NB4 (cell line): ENCODE results near the gene ZBTB22.

Experiments
- DNase-seq: peaks from one replicate; pipeline ENCODE4 v3.0.0; 2010; ENCODE audit warnings: low read depth
- H3K4me3 ChIP-seq: one replicate; pipeline ENCODE4 v1.5.1; 2011; ENCODE audit warnings: mild to moderate bottlenecking, low read depth, low read length, moderate library complexity
- CTCF ChIP-seq: IDR thresholded peaks from one replicate; pipeline ENCODE4 v1.5.1; 2012; ENCODE audit warnings: low read depth, low read length
- MAX ChIP-seq: IDR thresholded peaks from 2 replicates; pipeline ENCODE4 v1.6.1; 2011; ENCODE audit warnings: low read depth, low read length
- MYC ChIP-seq: IDR thresholded peaks from 2 replicates; pipeline ENCODE4 v1.6.1; 2011; ENCODE audit warnings: low read depth, low read length
- POLR2A ChIP-seq: IDR thresholded peaks from 2 replicates; pipeline ENCODE4 v1.6.1; 2011; ENCODE audit warnings: mild to moderate bottlenecking; ENCODE audit not compliant: insufficient read length; ENCODE audit errors: extremely low read depth

ZBTB22 gene

GRCh38 chr6:33314515-33314942 is 3.0 kb downstream of the ZBTB22 start:
- peak overlapping the region; percentile 81 for H3K4me3 ChIP-seq
- no peak for TF ChIP-seq POLR2A
- peak; percentile 24; the same call in 1 of the 2 replicates for TF ChIP-seq MYC
- TF ChIP-seq MAX, result peak; percentile 74
- TF ChIP-seq CTCF, result no peak
- DNase-seq, result peak; percentile 71

- TF ChIP-seq MYC (0 out of 2 replicates have a peak, but pooled peaks have one; percentile 55), MAX (peak; percentile 62), POLR2A (peak; percentile 52), CTCF (no peak)
- DNase-seq, result peak; percentile 81
Observed at GRCh38 chr6:33313709-33314514, 3.6 kb downstream of the ZBTB22 start, which contains the start of gene TAPBP. TSS of gene TAPBP (minus strand) at chr6:33314078. CDS start at chr6:33314041, 37 bp downstream.

GRCh38 chr6:33313105-33313708 is 4.3 kb downstream of the ZBTB22 start:
- H3K4me3 ChIP-seq, result peak overlapping the region; percentile 81
- TF ChIP-seq POLR2A, result no peak
- TF ChIP-seq MAX, result no peak
- TF ChIP-seq MYC, result no peak
- TF ChIP-seq CTCF, result no peak
- peak; percentile 89 for DNase-seq

More at GRCh38 chr6:33313709-33314514, 3.6 kb downstream of the ZBTB22 start, which contains the start of gene TAPBP:
- H3K4me3 ChIP-seq, result peak within 1 kb of the TSS; percentile 81

- TF ChIP-seq CTCF, result no peak
- no peak for TF ChIP-seq MAX
- no peak for TF ChIP-seq MYC
- TF ChIP-seq POLR2A, result no peak
- H3K4me3 ChIP-seq, result peak overlapping the region; percentile 81
Observed at GRCh38 chr6:33312361-33313104, 5.0 kb downstream of the ZBTB22 start.

GRCh38 chr6:33306356-33306755 is 11.2 kb downstream of the ZBTB22 start:
- TF ChIP-seq CTCF, result no peak
- no peak for TF ChIP-seq MAX
- no peak for TF ChIP-seq MYC
- TF ChIP-seq POLR2A, result no peak
- H3K4me3 ChIP-seq, result no peak overlapping the region
- no peak for DNase-seq

More at GRCh38 chr6:33312361-33313104, 5.0 kb downstream of the ZBTB22 start:
- peak; percentile 64 for DNase-seq
